Keratinocyte (primary cell): ENCODE measurements around the gene ZBTB3. TPM values are rescaled to one million over a fixed set of nuclear protein-coding genes. Genes with fewer than 3 reads are reported as not detected.

ENCODE experiments used
- DNase-seq: peaks from one replicate; pipeline ENCODE4 v3.0.0-alpha.2; 2011; ENCODE audit warnings: low read depth, missing footprints, low spot score
- FAIRE-seq: peaks from 2 replicates; lab custom pipeline; 2011; peaks lifted over from hg19 to GRCh38; lab: Jason Lieb, UNC
- H2AFZ ChIP-seq: 2 replicates; pipeline ENCODE4 v1.6.0; 2012; ENCODE audit warnings: low read length, control low read depth, inconsistent platforms; ENCODE audit not compliant: control insufficient read depth
- H3K27ac ChIP-seq: 2 replicates; pipeline ENCODE4 v1.5.1; 2011; ENCODE audit warnings: low read length; ENCODE audit not compliant: control insufficient read depth, insufficient read depth
- H3K27me3 ChIP-seq: 3 replicates; pipeline ENCODE4 v1.6.0; 2011; ENCODE audit warnings: low read length; ENCODE audit not compliant: control insufficient read depth, insufficient read depth; ENCODE audit errors: extremely low read depth
- H3K36me3 ChIP-seq, 2 experiments: 2 replicates in 1 of 2; 3 replicates in 1 of 2; pipeline ENCODE4 v1.5.1; 2011; ENCODE audit warnings: low read length in 2 of 2, mild to moderate bottlenecking in 1 of 2; ENCODE audit not compliant: control insufficient read depth in 2 of 2, insufficient read depth in 2 of 2; ENCODE audit errors: extremely low read depth in 1 of 2
- H3K4me1 ChIP-seq: 3 replicates; pipeline ENCODE4 v1.5.1; 2011; ENCODE audit warnings: low read length; ENCODE audit not compliant: control insufficient read depth, insufficient read depth; ENCODE audit errors: extremely low read depth
- H3K4me2 ChIP-seq: 3 replicates; pipeline ENCODE4 v1.6.0; 2011; ENCODE audit warnings: low read depth, low read length; ENCODE audit not compliant: control insufficient read depth, insufficient read depth; ENCODE audit errors: extremely low read depth
- H3K4me3 ChIP-seq, 3 experiments: fragments of 200-600 bp in 1 of 3; sonication (generic) in 1 of 3; 2 replicates in 2 of 3; 3 replicates in 1 of 3; pipeline ENCODE4 v1.5.1; 2011 to 2016; ENCODE audit warnings: low read length in 3 of 3, mild to moderate bottlenecking in 3 of 3, control low read depth in 2 of 3, inconsistent platforms in 1 of 3, low read depth in 1 of 3, mixed read lengths in 1 of 3, mixed run types in 1 of 3, moderate library complexity in 1 of 3; ENCODE audit not compliant: control insufficient read depth in 2 of 3, insufficient read depth in 2 of 3; ENCODE audit errors: extremely low read depth in 1 of 3
- H3K79me2 ChIP-seq: 2 replicates; pipeline ENCODE4 v1.6.0; 2012; ENCODE audit warnings: low read length; ENCODE audit not compliant: control insufficient read depth, insufficient read depth
- H3K9ac ChIP-seq: 3 replicates; pipeline ENCODE4 v1.6.0; 2011; ENCODE audit warnings: low read length; ENCODE audit not compliant: control insufficient read depth, insufficient read depth; ENCODE audit errors: extremely low read depth
- H3K9me1 ChIP-seq: 3 replicates; pipeline ENCODE4 v1.6.0; 2011; ENCODE audit warnings: low read length; ENCODE audit not compliant: control insufficient read depth, insufficient read depth; ENCODE audit errors: extremely low read depth
- H3K9me3 ChIP-seq: 2 replicates; pipeline ENCODE4 v1.5.1; 2012; ENCODE audit warnings: low read depth, low read length; ENCODE audit not compliant: control insufficient read depth
- H4K20me1 ChIP-seq: 3 replicates; pipeline ENCODE4 v1.6.0; 2011; ENCODE audit warnings: low read length; ENCODE audit not compliant: control insufficient read depth, insufficient read depth; ENCODE audit errors: extremely low read depth
- CTCF ChIP-seq, 3 experiments: IDR thresholded peaks in 1 of 3; conservative IDR thresholded peaks in 1 of 3; optimal IDR thresholded peaks in 1 of 3; 2 replicates in 2 of 3; 3 replicates in 1 of 3; pipeline versions ENCODE3 to v1.5.1; 2011; ENCODE audit warnings: low read length in 3 of 3, mild to moderate bottlenecking in 3 of 3, moderate library complexity in 2 of 3, control low read depth in 1 of 3, inconsistent platforms in 1 of 3; ENCODE audit not compliant: insufficient read depth in 2 of 3; ENCODE audit errors: extremely low read depth in 1 of 3
- EZH2 ChIP-seq: IDR thresholded peaks from one replicate; pipeline ENCODE4 v1.6.1; 2012; ENCODE audit warnings: inconsistent platforms, mild to moderate bottlenecking, low read length, moderate library complexity
- dilution Hi-C: fragments of 300-500 bp; cut with MboI; formaldehyde crosslinking; loops from one replicate; pipeline ENCODE4 v1.7.0; 2020; ENCODE audit warnings: low sequenced_read_pairs; ENCODE audit not compliant: extremely low pct_ligation_motif_present
- polyA plus RNA-seq, 5 experiments: library from polyadenylated mRNA; depleted of rRNA in 3 of 5; stranded (reverse) in 3 of 5; stranded (forward) in 1 of 5; unstranded in 1 of 5; fragments of >200 nt; gene quantifications; 1 replicate in 1 of 5; 2 replicates in 3 of 5; 3 replicates in 1 of 5; pipeline versions ENCODE4 v1.2.1 to v1.2.3, GENCODE V29; 2011 to 2012; ENCODE audit warnings: missing spikeins in 2 of 5, low read depth in 1 of 5, low replicate concordance in 1 of 5

Gene ZBTB3
- polyA plus RNA-seq, 1 donor (not counting 4 experiments of a cell fraction or from before 2014, with no cell fraction given), result 3.4 TPM

DNA sequence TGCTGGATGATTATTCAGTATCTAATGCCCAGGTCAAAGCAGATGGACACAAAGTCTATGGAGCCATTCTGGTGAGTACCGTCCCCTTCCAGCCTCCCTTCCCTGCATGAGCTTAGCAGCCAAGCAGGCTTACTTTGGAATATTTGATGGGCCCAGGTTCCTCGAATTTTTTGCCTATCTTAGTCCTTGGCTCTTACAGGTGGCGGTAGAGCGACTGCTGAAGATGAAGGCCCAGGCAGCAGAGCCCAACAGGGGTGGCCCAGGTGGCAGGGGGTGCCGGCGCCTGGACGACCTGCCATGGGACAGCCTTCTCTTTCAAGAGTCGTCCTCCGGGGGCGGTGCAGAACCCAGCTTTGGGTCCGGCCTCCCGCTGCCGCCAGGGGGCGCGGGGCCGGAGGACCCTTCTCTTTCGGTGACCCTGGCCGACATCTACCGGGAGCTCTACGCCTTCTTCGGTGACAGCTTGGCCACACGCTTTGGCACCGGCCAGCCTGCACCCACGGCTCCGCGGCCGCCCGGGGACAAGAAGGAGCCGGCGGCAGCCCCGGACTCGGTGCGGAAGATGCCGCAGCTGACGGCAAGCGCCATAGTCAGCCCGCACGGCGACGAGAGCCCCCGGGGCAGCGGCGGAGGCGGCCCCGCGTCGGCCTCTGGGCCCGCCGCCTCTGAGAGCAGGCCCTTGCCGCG is 32.5 kb upstream of the ZBTB3 start:
- no peaks in the 10 kb centered on the region for H4K20me1 ChIP-seq
- H3K36me3 ChIP-seq, result peaks cover 4 to 20% of the 10 kb centered on the region in 2 experiments
- H3K27me3 ChIP-seq, result no peaks in the 10 kb centered on the region
- peaks cover 26% of the 10 kb centered on the region for H3K4me1 ChIP-seq
- peak overlapping the region; percentile 29 for H2AFZ ChIP-seq
- TF ChIP-seq EZH2, result no peak
- peak; percentile 91 to 100 (median 92) for TF ChIP-seq CTCF (optimal IDR thresholded peaks at IDR 0.05 in 1 of 3, IDR thresholded peaks at IDR 0.05 in 1 of 3, conservative IDR thresholded peaks at IDR 0.05 in 1 of 3; ENCODE audit: extremely low read depth in 1 of 3, insufficient read depth in 2 of 3, low read length in 3 of 3)
- FAIRE-seq (no peak), DNase-seq (no peak)
- H3K79me2 ChIP-seq, result peaks cover 35% of the 10 kb centered on the region
- dilution Hi-C loops, result no loop called here
- peak overlapping the region; percentile 97 for H3K9ac ChIP-seq
- H3K4me2 ChIP-seq, result peak overlapping the region; percentile 66
- H3K27ac ChIP-seq, result peak overlapping the region; percentile 98
- H3K9me3 ChIP-seq, result no peaks in the 10 kb centered on the region
- H3K9me1 ChIP-seq, result no peaks in the 10 kb centered on the region
- peak overlapping the region; percentile 78 to 100 (median 99) for H3K4me3 ChIP-seq

DNA sequence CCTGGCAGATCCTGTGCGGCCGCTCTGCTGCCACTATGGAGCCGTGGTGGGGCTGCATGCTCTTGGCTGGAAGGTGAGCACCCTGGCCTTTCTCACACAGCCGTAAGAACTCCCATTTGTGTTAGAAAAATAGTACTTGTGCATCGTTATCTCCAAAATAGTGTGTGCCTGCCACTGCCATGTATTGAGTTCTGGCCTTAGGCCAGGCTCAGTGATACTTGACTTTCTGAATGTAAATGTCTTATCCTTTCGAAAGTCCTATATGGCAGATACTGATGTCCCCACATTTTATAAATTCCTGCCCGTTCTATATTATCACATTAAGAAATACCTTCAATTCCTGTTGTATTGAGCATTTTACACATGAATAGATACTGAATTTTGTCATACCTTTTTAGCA is 28.8 kb upstream of the ZBTB3 start:
- no peak overlapping the region for H3K9ac ChIP-seq
- H3K79me2 ChIP-seq, result peaks cover 3% of the 10 kb centered on the region
- no peak for FAIRE-seq
- no peak overlapping the region for H3K4me2 ChIP-seq
- peaks cover 6% of the 10 kb centered on the region for H3K4me1 ChIP-seq
- TF ChIP-seq CTCF (optimal IDR thresholded peaks at IDR 0.05 in 1 of 3, IDR thresholded peaks at IDR 0.05 in 1 of 3, conservative IDR thresholded peaks at IDR 0.05 in 1 of 3; ENCODE audit: extremely low read depth in 1 of 3, insufficient read depth in 2 of 3, low read length in 3 of 3) (no peak), EZH2 (no peak)
- H3K36me3 ChIP-seq, result peaks cover 4 to 6% of the 10 kb centered on the region in 2 experiments
- no peaks in the 10 kb centered on the region for H3K9me1 ChIP-seq
- no peak overlapping the region for H2AFZ ChIP-seq
- H3K27me3 ChIP-seq, result no peaks in the 10 kb centered on the region
- no peak overlapping the region for H3K4me3 ChIP-seq
- no peaks in the 10 kb centered on the region for H4K20me1 ChIP-seq
- dilution Hi-C loops, result no loop called here
- no peak overlapping the region for H3K27ac ChIP-seq
- DNase-seq, result no peak
- no peaks in the 10 kb centered on the region for H3K9me3 ChIP-seq
